ENCODE data around the gene SUMF2. TPM values are rescaled to one million over a fixed set of nuclear protein-coding genes. Genes with fewer than 3 reads are reported as not detected.
"Not testable (repeated sequence)": the region's sequence is repeated elsewhere in the genome, so short reads cannot be mapped to it uniquely, and the experiment has no call there.

SUMF2 gene
- total RNA-seq, 1 experiment from 2014 or later = 89.2 TPM

DNA sequence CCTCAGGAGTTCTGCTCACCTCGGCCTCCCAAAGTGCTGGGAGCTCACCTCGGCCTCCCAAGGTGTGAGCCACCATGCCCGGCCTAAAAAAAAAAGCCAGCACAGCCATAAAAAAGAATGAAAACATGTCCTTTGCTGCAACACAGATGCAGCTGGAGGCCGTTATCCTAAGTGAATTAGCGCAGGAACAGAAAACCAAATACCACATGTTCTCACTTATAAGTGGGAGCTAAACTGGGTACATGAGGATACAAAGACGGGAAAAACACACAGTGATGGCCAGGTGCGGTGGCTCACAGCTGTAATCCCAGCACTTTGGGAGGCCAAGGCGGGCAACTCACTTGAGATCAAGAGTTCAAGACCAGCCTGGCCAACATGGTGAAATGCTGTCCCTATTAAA lies 33.7 kb upstream of the SUMF2 start:
- H3T11ph ChIP-seq (ENCODE audit: low read length) = no peak overlapping the region
- H3K27ac Mint-ChIP-seq = no peak overlapping the region
- H3K23ac ChIP-seq (ENCODE audit: insufficient read length, low read depth, low read length) = no peak overlapping the region

GRCh38 chr7:56031556-56031955 lies 32.5 kb upstream of the SUMF2 start:
- not testable (repeated sequence) for H4K8ac ChIP-seq (replicated peaks; ENCODE audit: insufficient read length, low read depth, low read length); H4K5ac ChIP-seq (ENCODE audit: insufficient read length, low read depth, low read length); H3K56ac ChIP-seq (ENCODE audit: insufficient read length, low read depth, low read length); DNase-seq; H4K91ac ChIP-seq (ENCODE audit: insufficient read length, low read depth, low read length); H2BK5ac ChIP-seq (ENCODE audit: insufficient read length, low read length); H3K18ac ChIP-seq (ENCODE audit: insufficient read length, low read depth, low read length); H3K27me3 ChIP-seq (ENCODE audit: insufficient read depth, low read length); H3K9me3 Mint-ChIP-seq; H2AFZ ChIP-seq (ENCODE audit: low read length); H3K27ac ChIP-seq (ENCODE audit: insufficient read length, low read depth, low read length); H3K79me2 ChIP-seq (ENCODE audit: insufficient read depth, low read length); H3K23me2 ChIP-seq (ENCODE audit: insufficient read length, low read depth, low read length, poor library complexity, severe bottlenecking); H3K27me3 Mint-ChIP-seq (ENCODE audit: low read depth); H2AK5ac ChIP-seq (ENCODE audit: insufficient read length, low read length); H2BK12ac ChIP-seq (ENCODE audit: insufficient read length, low read depth, low read length); H3K9ac ChIP-seq (ENCODE audit: extremely low read depth, insufficient read length, low read length); H3K4ac ChIP-seq (ENCODE audit: low read depth, low read length); H4K20me1 ChIP-seq (ENCODE audit: control insufficient read depth, insufficient read depth, insufficient read length); H2BK120ac ChIP-seq (ENCODE audit: low read depth, low read length, poor library complexity, severe bottlenecking); H3T11ph ChIP-seq (ENCODE audit: low read length); H3K14ac ChIP-seq (ENCODE audit: insufficient read depth, low read length); H3K23ac ChIP-seq (ENCODE audit: insufficient read length, low read depth, low read length); H2BK20ac ChIP-seq (ENCODE audit: low read depth, low read length, poor library complexity, severe bottlenecking); H3K9me3 ChIP-seq (ENCODE audit: control insufficient read depth, low read depth, low read length); H3K27ac Mint-ChIP-seq; H2BK15ac ChIP-seq (ENCODE audit: low read depth, low read length); H3K4me2 ChIP-seq (ENCODE audit: insufficient read depth, insufficient read length, low read length); H3K4me1 ChIP-seq (ENCODE audit: insufficient read depth, low read length); H3K79me1 ChIP-seq (ENCODE audit: insufficient read depth, low read depth, low read length, poor library complexity, severe bottlenecking)
- peaks cover 5 to 10% of the 10 kb centered on the region in 2 experiments; a peak in 2 of 4 replicates for H3K4me1 Mint-ChIP-seq
- peak overlapping the region in 1 of 2 experiments; percentile 82; a peak in 3 of 5 replicates for H3K4me3 Mint-ChIP-seq
- WGBS (ENCODE audit: extremely low coverage, insufficient read length, low lambda C conversion rate) = no CpG with 5 or more reads among the region's 8 CpGs
- H3K36me3 Mint-ChIP-seq (ENCODE audit: insufficient read depth in 1 of 3, low read depth in 3 of 3) = peaks cover 26 to 52% (median 48%) of the 10 kb centered on the region in 3 experiments

More for the DNA sequence above, 33.7 kb upstream of the SUMF2 start:
- WGBS (ENCODE audit: extremely low coverage, insufficient read length, low lambda C conversion rate) = no CpG with 5 or more reads among the region's 8 CpGs
- H3K9me3 ChIP-seq (ENCODE audit: control insufficient read depth, low read depth, low read length) = no peaks in the 10 kb centered on the region
- H3K4me2 ChIP-seq (ENCODE audit: insufficient read depth, insufficient read length, low read length) = no peak overlapping the region
- Mint-ChIP-seq H3K27me3 (ENCODE audit: low read depth) (no peaks in the 10 kb centered on the region; the same call in 1 of the 2 replicates), H3K9me3 (no peaks in the 10 kb centered on the region), H3K4me3 (no peak overlapping the region; a peak in 1 of 5 replicates), H3K36me3 (ENCODE audit: insufficient read depth in 1 of 3, low read depth in 3 of 3) (peaks cover 32 to 59% (median 55%) of the 10 kb centered on the region in 3 experiments), H3K4me1 (peaks cover 5 to 10% of the 10 kb centered on the region in 2 experiments; a peak in 2 of 4 replicates)
- no peak overlapping the region for H2BK5ac ChIP-seq (ENCODE audit: insufficient read length, low read length)
- H2AFZ ChIP-seq (ENCODE audit: low read length) = no peak overlapping the region
- H3K14ac ChIP-seq (ENCODE audit: insufficient read depth, low read length) = no peak overlapping the region
- no peak overlapping the region for H2BK20ac ChIP-seq (ENCODE audit: low read depth, low read length, poor library complexity, severe bottlenecking)
- H4K91ac ChIP-seq (ENCODE audit: insufficient read length, low read depth, low read length) = no peak overlapping the region
- no peak overlapping the region for H4K5ac ChIP-seq (ENCODE audit: insufficient read length, low read depth, low read length)
- no peaks in the 10 kb centered on the region for H3K79me1 ChIP-seq (ENCODE audit: insufficient read depth, low read depth, low read length, poor library complexity, severe bottlenecking)
- H3K79me2 ChIP-seq (ENCODE audit: insufficient read depth, low read length) = no peaks in the 10 kb centered on the region
- H4K20me1 ChIP-seq (ENCODE audit: control insufficient read depth, insufficient read depth, insufficient read length) = no peaks in the 10 kb centered on the region
- H3K4me1 ChIP-seq (ENCODE audit: insufficient read depth, low read length) = no peaks in the 10 kb centered on the region
- no peaks in the 10 kb centered on the region for H3K27me3 ChIP-seq (ENCODE audit: insufficient read depth, low read length)
- TF ChIP-seq, protein P1, sequence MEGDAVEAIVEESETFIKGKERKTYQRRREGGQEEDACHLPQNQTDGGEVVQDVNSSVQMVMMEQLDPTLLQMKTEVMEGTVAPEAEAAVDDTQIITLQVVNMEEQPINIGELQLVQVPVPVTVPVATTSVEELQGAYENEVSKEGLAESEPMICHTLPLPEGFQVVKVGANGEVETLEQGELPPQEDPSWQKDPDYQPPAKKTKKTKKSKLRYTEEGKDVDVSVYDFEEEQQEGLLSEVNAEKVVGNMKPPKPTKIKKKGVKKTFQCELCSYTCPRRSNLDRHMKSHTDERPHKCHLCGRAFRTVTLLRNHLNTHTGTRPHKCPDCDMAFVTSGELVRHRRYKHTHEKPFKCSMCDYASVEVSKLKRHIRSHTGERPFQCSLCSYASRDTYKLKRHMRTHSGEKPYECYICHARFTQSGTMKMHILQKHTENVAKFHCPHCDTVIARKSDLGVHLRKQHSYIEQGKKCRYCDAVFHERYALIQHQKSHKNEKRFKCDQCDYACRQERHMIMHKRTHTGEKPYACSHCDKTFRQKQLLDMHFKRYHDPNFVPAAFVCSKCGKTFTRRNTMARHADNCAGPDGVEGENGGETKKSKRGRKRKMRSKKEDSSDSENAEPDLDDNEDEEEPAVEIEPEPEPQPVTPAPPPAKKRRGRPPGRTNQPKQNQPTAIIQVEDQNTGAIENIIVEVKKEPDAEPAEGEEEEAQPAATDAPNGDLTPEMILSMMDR (conservative IDR thresholded peaks at IDR 0.05) = no peak
- DNase-seq = no peak
- H2BK12ac ChIP-seq (ENCODE audit: insufficient read length, low read depth, low read length) = no peak overlapping the region
- H3K18ac ChIP-seq (ENCODE audit: insufficient read length, low read depth, low read length) = no peak overlapping the region
- no peak overlapping the region for H3K27ac ChIP-seq (ENCODE audit: insufficient read length, low read depth, low read length)
- H2AK5ac ChIP-seq (ENCODE audit: insufficient read length, low read length) = no peak overlapping the region
- H3K9ac ChIP-seq (ENCODE audit: extremely low read depth, insufficient read length, low read length) = no peak overlapping the region
- no peak overlapping the region for H2BK120ac ChIP-seq (ENCODE audit: low read depth, low read length, poor library complexity, severe bottlenecking)
- H3K56ac ChIP-seq (ENCODE audit: insufficient read length, low read depth, low read length) = no peak overlapping the region
- H3K23me2 ChIP-seq (ENCODE audit: insufficient read length, low read depth, low read length, poor library complexity, severe bottlenecking) = no peaks in the 10 kb centered on the region
- no peak overlapping the region for H2BK15ac ChIP-seq (ENCODE audit: low read depth, low read length)
- H3K4ac ChIP-seq (ENCODE audit: low read depth, low read length) = no peak overlapping the region
- no peak overlapping the region for H4K8ac ChIP-seq (replicated peaks; ENCODE audit: insufficient read length, low read depth, low read length)

Measured in H9 (cell line).